Urothelium cell line (cell line): ENCODE data around the gene MTRFR.
"Not testable (repeated sequence)": the region's sequence is repeated elsewhere in the genome, so short reads cannot be mapped to it uniquely, and the experiment has no call there.

Experiments
- DNase-seq: peaks from one replicate; pipeline ENCODE4 v3.0.0; 2011; ENCODE audit warnings: low spot score, mixed read lengths
- FAIRE-seq: peaks from 2 replicates; lab custom pipeline; 2011; peaks lifted over from hg19 to GRCh38; lab: Jason Lieb, UNC

Gene MTRFR

GRCh38 chr12:123248996-123249741, 15.9 kb downstream of the MTRFR start:
- not testable (repeated sequence) for FAIRE-seq, DNase-seq

DNA sequence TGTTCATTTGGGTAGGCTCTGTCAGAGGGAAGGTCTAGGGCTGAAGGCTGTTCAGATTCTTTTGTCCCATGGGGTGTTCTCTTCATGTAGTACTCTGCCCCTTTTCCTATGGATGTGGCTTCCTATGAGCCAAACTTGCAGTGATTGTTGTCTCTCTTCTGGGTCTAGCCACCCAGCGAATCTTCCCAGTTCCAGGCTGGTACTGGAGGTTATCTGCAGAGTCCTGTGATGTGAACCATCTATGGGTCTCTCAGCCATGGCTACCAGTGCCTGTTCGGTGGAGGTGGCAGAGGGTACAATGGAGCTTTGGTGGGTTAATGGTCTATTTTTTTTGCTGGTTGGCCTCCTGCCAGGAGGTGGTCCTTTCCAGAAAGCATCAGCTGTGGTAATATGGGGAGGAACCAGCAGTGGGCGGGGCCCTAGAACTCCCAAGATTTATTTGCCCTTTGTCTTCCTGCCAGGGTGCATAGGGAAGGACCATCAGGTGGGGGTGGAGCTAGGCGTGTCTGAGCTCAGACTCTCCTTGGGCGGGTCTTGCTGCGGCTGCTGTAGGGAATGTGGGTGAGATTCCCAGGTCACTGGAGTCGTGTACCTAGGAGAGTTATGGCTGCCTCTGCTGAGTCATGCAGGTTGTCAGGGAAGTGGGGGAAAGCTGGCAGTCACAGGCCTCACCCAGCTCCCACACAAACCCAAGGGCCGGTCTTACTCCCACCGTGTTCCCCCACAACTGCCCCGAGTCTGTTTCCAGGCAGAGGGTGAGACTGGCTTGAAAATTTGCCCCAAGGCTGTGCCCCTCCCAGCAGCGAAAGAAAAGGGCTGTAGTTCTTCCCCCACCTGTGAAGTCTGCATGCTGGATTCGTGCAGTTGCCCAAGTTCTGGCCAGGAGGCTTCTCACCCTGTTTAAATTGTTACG, 17.5 kb downstream of the MTRFR start:
- DNase-seq (peak; percentile 38), FAIRE-seq (no peak)

- FAIRE-seq (no peak), DNase-seq (no peak)
Measured at GRCh38 chr12:123251403-123252076, 18.3 kb downstream of the MTRFR start.

GRCh38 chr12:123252365-123252764, 19.1 kb downstream of the MTRFR start:
- not testable (repeated sequence) for DNase-seq, FAIRE-seq

GRCh38 chr12:123253641-123254459, 20.6 kb downstream of the MTRFR start:
- DNase-seq (no peak), FAIRE-seq (no peak)

DNA sequence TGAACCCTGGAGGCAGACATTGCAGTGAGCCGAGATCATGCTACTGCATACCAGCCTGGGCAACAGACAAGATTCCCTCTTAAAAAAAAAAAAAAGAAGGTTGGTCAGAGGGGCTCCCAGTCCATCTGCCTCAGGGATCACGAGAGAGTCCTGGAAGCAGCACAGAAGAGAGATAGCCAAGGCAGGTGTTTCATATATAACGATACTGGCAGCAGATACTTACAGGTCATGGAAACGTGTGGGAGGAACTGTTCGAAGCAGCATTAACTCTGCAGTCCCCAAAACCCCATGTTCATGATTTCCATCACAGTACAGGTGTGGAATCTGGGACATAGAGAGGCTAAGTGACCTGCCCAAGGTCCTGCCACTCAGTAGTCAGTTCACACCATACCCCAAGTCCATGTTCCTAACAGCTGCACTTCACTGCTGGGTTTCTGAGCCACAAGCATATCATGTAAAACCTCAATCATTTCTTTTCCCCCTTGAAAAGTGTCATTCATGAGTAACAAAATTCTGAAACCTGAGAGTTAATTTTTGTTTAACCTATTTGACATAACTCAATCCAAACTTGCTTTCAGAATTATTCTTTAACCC, 21.7 kb downstream of the MTRFR start:
- FAIRE-seq, result no peak
- no peak for DNase-seq

DNA sequence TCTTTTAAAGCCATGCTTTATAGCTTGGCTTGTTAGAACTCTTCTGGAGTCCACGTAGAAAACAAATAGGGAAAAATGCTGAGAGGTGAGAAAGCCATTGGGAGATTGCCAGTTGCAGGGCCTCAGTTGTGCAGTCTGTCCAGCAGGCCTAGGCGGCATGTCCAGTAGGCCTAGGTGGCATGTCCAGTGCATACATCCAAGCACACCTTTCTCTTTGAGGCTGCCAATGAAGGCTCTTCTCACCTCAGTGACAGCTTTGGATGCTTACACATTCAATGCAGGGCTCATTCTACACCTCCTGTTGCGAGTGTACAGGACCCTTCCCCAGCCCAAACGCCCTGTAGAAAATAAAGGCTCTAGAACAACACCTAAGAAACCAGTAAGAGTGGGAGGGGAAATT, 25.4 kb downstream of the MTRFR start:
- FAIRE-seq, result no peak
- DNase-seq, result no peak

GRCh38 chr12:123260081-123260480, 26.8 kb downstream of the MTRFR start:
- DNase-seq, result no peak
- no peak for FAIRE-seq

GRCh38 chr12:123261196-123261595, 28.0 kb downstream of the MTRFR start:
- DNase-seq (no peak), FAIRE-seq (no peak)

DNA sequence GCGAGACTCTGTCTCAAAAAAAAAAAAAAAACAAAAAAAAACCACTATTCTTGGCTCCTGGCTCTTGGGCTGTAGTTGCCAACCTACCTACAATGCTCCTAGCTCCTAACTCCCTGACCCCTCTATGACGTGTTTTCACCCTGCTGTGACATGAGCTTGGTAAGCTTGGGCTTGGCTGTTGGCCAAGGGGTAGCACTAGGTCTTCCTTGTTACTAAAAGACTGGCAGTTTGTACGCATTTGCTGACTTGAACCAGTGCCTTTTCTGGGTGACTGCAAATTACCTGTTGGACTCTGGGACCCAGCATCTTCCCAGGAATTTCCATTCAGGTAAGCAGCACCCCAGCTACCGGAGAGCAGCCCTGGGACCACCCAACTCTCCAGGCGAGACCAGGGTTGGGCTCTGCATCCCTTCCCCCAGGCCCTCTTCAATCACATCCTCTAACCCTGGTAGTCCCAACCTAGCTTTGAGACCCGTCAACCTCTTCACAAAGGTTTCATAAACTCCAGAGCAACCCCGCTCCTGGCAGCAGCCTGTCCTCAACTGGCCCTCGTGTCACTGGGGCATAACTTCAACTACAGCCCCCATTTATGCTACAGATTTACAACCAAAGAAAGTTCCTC, 30.1 kb downstream of the MTRFR start:
- no peak for DNase-seq

GRCh38 chr12:123264642-123265041, 31.4 kb downstream of the MTRFR start:
- DNase-seq (no peak), FAIRE-seq (no peak)

More for the DNA sequence above, 30.1 kb downstream of the MTRFR start:
- FAIRE-seq, result no peak

DNA sequence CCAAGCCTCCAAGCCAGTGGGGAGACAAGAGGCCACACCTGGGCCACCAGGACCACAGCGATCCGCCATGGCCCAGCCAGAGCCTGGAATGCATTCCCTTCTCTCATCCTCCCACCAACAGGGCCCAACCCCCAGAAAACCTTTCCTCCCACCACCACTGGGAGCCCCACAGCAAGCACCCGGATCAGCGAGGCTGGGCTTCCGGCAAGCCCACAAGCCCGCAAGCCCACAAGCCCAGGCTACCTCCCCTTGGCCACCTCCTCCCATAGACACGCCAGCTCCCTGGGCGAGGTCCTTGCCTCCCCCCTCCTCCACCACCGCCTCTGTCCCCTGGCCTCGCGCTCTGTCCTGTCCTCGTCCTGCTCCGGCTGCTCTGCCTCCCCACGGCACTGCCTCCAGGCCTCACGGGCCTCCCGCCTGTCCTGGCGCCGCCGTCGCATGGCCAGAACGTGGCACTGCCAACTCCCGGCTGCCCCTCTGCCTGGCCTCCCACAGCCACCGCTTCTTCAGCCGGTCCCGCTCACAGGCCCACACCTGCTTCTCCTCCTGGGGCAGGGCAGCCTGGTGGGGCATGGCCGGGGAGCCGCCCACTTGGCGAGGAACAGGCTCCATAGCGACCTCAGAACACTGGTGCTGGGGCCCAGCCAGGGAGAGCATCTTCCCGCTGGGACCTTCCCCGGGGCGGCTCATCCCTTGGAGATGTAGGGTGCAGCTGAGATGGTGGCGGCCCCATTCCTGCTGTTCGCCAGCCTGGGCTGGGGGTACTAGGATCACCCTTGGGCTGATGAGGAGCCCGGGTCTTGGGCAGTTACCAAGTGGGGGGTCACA, 32.8 kb downstream of the MTRFR start:
- no peak for DNase-seq
- FAIRE-seq, result no peak

- no peak for DNase-seq
- FAIRE-seq, result no peak
Measured at GRCh38 chr12:123266679-123267277, 33.5 kb downstream of the MTRFR start.

DNA sequence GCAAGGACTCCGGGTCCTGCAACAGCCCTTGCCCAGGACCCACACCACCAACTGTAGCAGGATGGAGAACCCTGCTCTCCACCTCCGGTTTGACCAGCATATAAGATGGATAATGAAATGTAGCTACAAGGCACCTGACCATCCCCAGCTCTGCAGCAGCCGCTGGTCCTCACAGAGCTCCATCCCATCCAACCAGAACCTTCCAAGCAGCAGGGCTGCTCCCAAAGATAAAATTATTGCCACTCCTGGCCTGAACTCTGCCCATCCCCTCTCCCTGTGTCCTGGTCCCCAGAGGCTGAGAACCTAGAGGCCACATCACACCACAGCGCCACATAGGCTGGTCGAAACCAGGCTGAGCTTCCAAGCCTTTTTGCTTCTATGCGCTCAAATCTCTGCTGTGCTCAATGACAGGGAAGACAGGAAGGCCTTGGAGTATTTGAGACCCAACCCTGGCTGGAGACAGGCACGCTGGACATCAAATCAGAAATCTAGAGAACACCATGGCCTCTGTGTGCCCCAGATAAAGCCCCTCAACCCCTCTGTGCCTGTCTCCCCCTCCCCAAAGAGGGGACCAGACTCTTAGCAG, 34.2 kb downstream of the MTRFR start:
- no peak for FAIRE-seq
- DNase-seq, result no peak

- DNase-seq (no peak), FAIRE-seq (no peak)
Measured at GRCh38 chr12:123267991-123268843, 35.0 kb downstream of the MTRFR start.

GRCh38 chr12:123268850-123269249, 35.6 kb downstream of the MTRFR start:
- DNase-seq, result no peak
- no peak for FAIRE-seq

GRCh38 chr12:123269395-123269892, 36.2 kb downstream of the MTRFR start:
- no peak for DNase-seq

More at GRCh38 chr12:123269395-123269892, 36.2 kb downstream of the MTRFR start:
- FAIRE-seq, result no peak
